ENCODE results near the gene OR5A2.

GRCh38 chr11:59423835-59424234 lies 2.4 kb downstream of the OR5A2 start:
- no peak for TF ChIP-seq ZNF274 (IDR thresholded peaks at IDR 0.05; ENCODE audit: borderline replicate concordance, extremely low read depth, low read length)
- no peak for TF ChIP-seq EP300 (IDR thresholded peaks at IDR 0.05; ENCODE audit: borderline replicate concordance in 1 of 2, low read depth in 2 of 2, low read length in 2 of 2)
- TF ChIP-seq CTCF (IDR thresholded peaks at IDR 0.05; ENCODE audit: control extremely low read depth in 1 of 3, insufficient read depth in 1 of 3, low read depth in 1 of 3, low read length in 3 of 3): no peak
- no peak for TF ChIP-seq SUZ12 (IDR thresholded peaks at IDR 0.05; ENCODE audit: low read length)
- no peak for TF ChIP-seq RAD21 (IDR thresholded peaks at IDR 0.05 in 1 of 2, conservative IDR thresholded peaks at IDR 0.05 in 1 of 2; ENCODE audit: low read depth in 2 of 2, low read length in 2 of 2)
- no peak for TF ChIP-seq EZH2 (IDR thresholded peaks at IDR 0.05; ENCODE audit: low read depth, low read length, severe bottlenecking)
- TF ChIP-seq EGR1 (IDR thresholded peaks at IDR 0.05; ENCODE audit: borderline replicate concordance, low read depth, low read length): no peak
- TF ChIP-seq GABPA (IDR thresholded peaks at IDR 0.05; ENCODE audit: borderline replicate concordance, insufficient read depth, low read length): no peak
- no peak for TF ChIP-seq CBX5 (IDR thresholded peaks at IDR 0.05; ENCODE audit: low read depth, low read length)

All from H1 (cell line).